Endometrial microvascular endothelial cells (primary cell): Measurements from ENCODE around the gene OTOA. TPM values are rescaled to one million over a fixed set of nuclear protein-coding genes. Genes with fewer than 3 reads are reported as not detected.
"Not testable (repeated sequence)": the region's sequence is repeated elsewhere in the genome, so short reads cannot be mapped to it uniquely, and the experiment has no call there.

Source experiments
- in situ Hi-C: cut with HindIII; loops from 2 replicates; pipeline ENCODE4 v1.10.0; 2017; ENCODE audit warnings: low sequenced_read_pairs, low pct_unique_long_range_greater_than_20kb; ENCODE audit errors: inconsistent ontology term
- total RNA-seq: library from RNA; depleted of rRNA; stranded (reverse); fragments of >200 nt; gene quantifications from one replicate; pipeline ENCODE4 v1.2.3, GENCODE V29; 2015; ENCODE audit errors: inconsistent ontology term

Gene OTOA
- total RNA-seq, 1 donor from 2014 or later = not detected

- in situ Hi-C loops = no loop called here
These were observed 6.7 kb upstream of the OTOA start for GRCh38 chr16:21656795-21657768.

GRCh38 chr16:21659124-21659523 lies 4.6 kb upstream of the OTOA start:
- in situ Hi-C loops = no loop called here

DNA sequence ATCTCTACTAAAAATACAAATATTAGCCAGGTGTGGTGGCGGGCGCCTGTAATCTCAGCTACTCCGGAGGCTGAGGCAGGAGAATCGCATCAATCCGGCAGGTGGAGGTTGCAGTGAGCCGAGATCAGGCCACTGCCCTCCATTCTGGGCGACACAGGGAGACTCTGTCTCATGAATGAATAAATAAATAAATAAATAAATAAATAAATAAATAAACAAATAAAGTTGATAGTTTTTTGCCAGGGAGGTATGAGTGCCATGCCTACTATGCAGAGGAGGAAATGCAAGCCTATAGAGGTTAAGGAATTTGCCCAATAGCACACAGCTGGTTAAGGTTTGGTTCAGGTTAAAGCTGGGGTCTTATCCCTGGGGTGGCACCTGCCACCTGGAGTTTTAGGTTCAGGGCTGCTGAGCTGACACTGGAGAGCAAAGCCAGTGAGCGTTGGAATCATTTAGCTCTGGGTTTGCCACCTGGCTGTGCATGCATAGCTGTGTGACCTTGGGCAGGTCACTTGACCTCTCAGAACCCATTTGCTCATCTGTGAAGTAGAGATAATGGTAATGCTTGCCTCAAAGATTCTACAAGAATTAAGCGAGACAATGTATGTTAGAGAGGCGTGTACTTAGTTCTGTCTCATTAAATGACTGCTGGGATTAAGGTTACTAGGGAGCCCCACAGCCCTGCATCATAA lies 1.2 kb downstream of the OTOA start:
- in situ Hi-C loops = no loop called here

DNA sequence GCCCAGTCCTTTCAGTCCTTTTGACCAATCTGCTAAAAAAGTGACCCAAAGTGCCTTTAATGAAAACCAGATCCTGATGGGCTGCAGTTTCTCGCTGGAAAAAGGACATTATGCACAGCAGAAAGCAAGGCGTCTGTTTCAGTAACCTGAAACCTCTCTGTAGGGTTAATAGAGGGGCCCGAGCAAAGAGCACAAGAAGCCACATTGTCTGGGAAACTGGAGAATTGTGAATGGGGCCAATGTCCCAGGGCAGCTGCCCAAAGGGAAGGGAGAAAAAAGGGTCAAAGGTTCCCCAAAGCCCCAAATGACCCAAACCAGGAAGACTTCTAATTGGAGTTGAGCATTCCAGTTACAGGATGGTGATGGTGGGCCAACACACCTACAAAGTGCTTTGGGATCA lies 3.0 kb downstream of the OTOA start:
- in situ Hi-C loops = no loop called here

GRCh38 chr16:21667575-21667974 lies 3.8 kb downstream of the OTOA start:
- in situ Hi-C loops = no loop called here

- in situ Hi-C loops = no loop called here
These were observed 9.7 kb downstream of the OTOA start for GRCh38 chr16:21673469-21673868.

- in situ Hi-C loops = not testable (repeated sequence)
These were observed 10.7 kb downstream of the OTOA start for GRCh38 chr16:21674456-21674855.

DNA sequence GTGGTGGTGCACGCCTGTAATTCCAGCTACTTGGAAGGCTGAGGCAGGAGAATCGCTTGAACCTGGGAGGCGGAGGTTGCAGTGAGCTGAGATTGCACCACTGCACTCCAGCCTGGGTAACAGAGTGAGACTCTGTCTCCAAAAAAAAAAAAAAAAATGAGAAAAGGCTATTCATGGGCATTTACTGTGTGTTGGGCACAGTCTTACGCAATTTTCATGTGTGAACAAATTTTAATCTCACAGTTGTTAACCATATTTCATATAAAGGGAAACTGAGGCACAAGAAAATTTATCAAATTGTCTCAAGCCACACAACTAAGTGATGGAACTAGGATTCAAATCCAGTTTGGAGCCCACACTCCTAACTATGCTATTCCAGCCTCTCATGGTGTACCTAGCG lies 16.9 kb downstream of the OTOA start:
- in situ Hi-C loops = not testable (repeated sequence)

DNA sequence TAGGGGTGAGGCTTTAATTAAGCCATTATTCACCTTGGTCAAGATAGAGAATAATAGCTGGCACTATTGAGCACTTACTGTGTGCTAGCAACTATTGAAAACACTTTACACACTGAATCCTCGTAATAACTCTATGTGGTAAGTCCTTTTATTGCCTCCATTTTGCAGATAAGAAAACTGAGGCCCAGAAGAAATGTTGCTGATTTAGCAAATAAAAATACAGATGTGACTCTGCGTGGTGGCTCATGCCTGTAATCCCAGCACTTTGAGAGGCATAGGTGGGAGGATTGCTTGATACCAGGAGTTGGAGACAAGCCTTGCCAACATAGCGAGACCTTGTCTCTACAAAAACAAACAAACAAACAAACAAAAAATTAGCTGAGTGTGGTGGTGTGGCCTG lies 19.4 kb downstream of the OTOA start:
- in situ Hi-C loops = no loop called here

DNA sequence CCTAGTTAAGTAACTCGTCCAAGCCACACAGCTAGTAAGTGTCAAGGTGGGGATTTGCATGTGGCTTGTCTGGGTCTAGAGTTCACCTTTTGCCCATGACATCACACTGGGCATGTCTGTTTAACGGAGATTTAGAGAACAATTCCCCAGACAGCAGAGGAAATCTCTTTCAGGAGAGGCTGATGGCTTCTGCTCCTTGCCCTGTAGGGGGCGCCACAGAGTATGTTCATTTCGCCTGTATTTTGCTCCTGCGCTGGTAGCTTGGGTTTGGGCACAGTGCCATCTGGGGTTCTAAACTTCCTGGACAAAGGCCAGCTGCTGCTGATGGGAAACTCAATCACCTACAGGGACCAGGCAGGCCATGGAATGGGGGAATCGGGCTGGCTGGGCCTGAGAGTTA lies 20.4 kb downstream of the OTOA start:
- in situ Hi-C loops = no loop called here

- in situ Hi-C loops = no loop called here
These were observed 21.3 kb downstream of the OTOA start for GRCh38 chr16:21685034-21685455.

- in situ Hi-C loops = no loop called here
These were observed 25.3 kb downstream of the OTOA start for GRCh38 chr16:21689107-21689506.

- in situ Hi-C loops = not testable (repeated sequence)
These were observed 27.2 kb downstream of the OTOA start for GRCh38 chr16:21690967-21691366.

DNA sequence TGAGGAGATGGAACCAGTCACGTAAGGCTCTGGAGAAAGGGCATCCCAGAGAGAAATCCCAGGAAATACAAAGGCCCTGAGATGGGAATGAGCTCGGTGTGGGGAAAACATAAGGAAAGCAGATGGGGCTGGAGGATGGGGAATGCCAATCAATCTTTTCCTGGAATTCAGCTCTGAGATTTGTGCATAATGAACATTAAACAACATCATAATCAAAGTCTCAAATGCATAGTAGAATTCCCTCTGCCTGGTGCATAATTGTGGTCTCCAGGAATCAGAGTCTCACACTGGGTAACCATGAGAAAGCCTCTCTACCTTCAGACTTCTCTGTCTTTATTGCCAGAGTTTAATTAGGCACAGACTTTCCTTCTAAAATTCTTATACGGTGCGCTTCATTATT lies 30.8 kb downstream of the OTOA start:
- in situ Hi-C loops = no loop called here

- in situ Hi-C loops = no loop called here
These were observed 33.3 kb downstream of the OTOA start for GRCh38 chr16:21697032-21697431.

GRCh38 chr16:21698169-21699032 lies 34.6 kb downstream of the OTOA start:
- in situ Hi-C loops = no loop called here

GRCh38 chr16:21701271-21701670 lies 37.5 kb downstream of the OTOA start:
- in situ Hi-C loops = no loop called here

DNA sequence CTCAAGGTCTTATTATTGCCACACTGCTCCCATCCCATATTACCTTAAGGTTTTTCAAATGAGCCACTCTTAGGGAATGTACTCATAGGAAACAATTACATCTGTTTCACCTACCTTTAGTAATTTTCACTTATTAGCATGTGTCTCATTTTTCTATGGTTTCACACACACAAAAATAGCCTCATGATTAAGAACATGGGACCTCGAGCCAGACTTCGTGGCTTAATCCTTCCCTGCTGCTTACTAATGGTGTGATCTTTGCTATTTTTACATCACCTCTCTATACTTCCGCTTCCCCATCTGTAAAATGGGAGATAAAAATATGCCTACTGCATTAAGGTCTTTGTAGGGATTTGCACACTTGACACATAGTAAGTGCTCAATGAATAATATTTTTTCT lies 38.5 kb downstream of the OTOA start:
- in situ Hi-C loops = no loop called here

GRCh38 chr16:21703156-21703555 lies 39.4 kb downstream of the OTOA start:
- in situ Hi-C loops = no loop called here
